GM21360 (cell line): ENCODE results near the gene JOSD2.

Experiments
- ATAC-seq: cut with Tn5 transposase; IDR thresholded peaks from one replicate; pipeline ENCODE4 v1.9.1; 2021; ENCODE audit warnings: mild to moderate bottlenecking, moderate library complexity; ENCODE audit not compliant: unreplicated experiment

The JOSD2 gene

GRCh38 chr19:50496189-50497021 is 14.6 kb downstream of the JOSD2 start:
- ATAC-seq, result no peak

GRCh38 chr19:50495020-50495531 is 15.9 kb downstream of the JOSD2 start:
- no peak for ATAC-seq

- no peak for ATAC-seq
These were observed 16.6 kb downstream of the JOSD2 start for GRCh38 chr19:50494186-50495019.

- no peak for ATAC-seq
These were observed 17.8 kb downstream of the JOSD2 start for GRCh38 chr19:50493171-50493570.

- ATAC-seq, result no peak
These were observed 18.5 kb downstream of the JOSD2 start for GRCh38 chr19:50492303-50493052.

GRCh38 chr19:50490991-50491472 is 20.0 kb downstream of the JOSD2 start:
- ATAC-seq, result no peak

- ATAC-seq, result no peak
These were observed 20.6 kb downstream of the JOSD2 start for GRCh38 chr19:50490411-50490811.

- ATAC-seq, result no peak
These were observed 21.5 kb downstream of the JOSD2 start for GRCh38 chr19:50489461-50490011.

- no peak for ATAC-seq
These were observed 22.4 kb downstream of the JOSD2 start for GRCh38 chr19:50488389-50489194.

GRCh38 chr19:50486823-50487515 is 24.0 kb downstream of the JOSD2 start:
- ATAC-seq, result no peak

- no peak for ATAC-seq
These were observed 25.6 kb downstream of the JOSD2 start for GRCh38 chr19:50485284-50485955.

GRCh38 chr19:50482916-50483315 is 28.1 kb downstream of the JOSD2 start:
- no peak for ATAC-seq

- no peak for ATAC-seq
These were observed 28.6 kb downstream of the JOSD2 start for GRCh38 chr19:50482271-50482855.

GRCh38 chr19:50481351-50482149 is 29.4 kb downstream of the JOSD2 start:
- ATAC-seq, result no peak

GRCh38 chr19:50480281-50481111 is 30.5 kb downstream of the JOSD2 start:
- ATAC-seq, result no peak

- no peak for ATAC-seq
These were observed 31.2 kb downstream of the JOSD2 start for GRCh38 chr19:50479761-50480251.
